ENCODE results near the gene PLIN5. TPM values are rescaled to one million over a fixed set of nuclear protein-coding genes. Genes with fewer than 3 reads are reported as not detected.

PLIN5 gene
- total RNA-seq, 1 experiment from 2014 or later, result 8.1 TPM

GRCh38 chr19:4498694-4499093 is 36.3 kb downstream of the PLIN5 start:
- Histone ChIP-seq H3K27ac (ENCODE audit: low read depth, low read length) (no peak overlapping the region), H3K9ac (ENCODE audit: low read length) (no peak overlapping the region), H3K4me1 (ENCODE audit: control insufficient read depth in 1 of 2, insufficient read depth in 2 of 2, low read length in 2 of 2) (peaks cover 0 to 3% of the 10 kb centered on the region in 2 experiments; a peak in 2 of 4 replicates), H3K4me2 (ENCODE audit: low read length) (no peak overlapping the region), H3K79me2 (ENCODE audit: insufficient read depth, low read length) (no peaks in the 10 kb centered on the region), H3K4me3 (replicated peaks in 1 of 2; ENCODE audit: low read depth in 1 of 2, low read length in 2 of 2) (no peak overlapping the region), H3K9me2 (ENCODE audit: insufficient read depth) (no peaks in the 10 kb centered on the region), H4K20me1 (ENCODE audit: insufficient read depth) (no peaks in the 10 kb centered on the region), H2AFZ (ENCODE audit: low read depth, low read length, poor library complexity, severe bottlenecking) (no peak overlapping the region), H3K9me3 (ENCODE audit: control insufficient read depth in 1 of 2, insufficient read depth in 1 of 2, low read depth in 1 of 2, low read length in 2 of 2) (no peaks in the 10 kb centered on the region), H3K36me3 (ENCODE audit: control insufficient read depth in 1 of 2, insufficient read depth in 2 of 2, low read length in 2 of 2) (peaks cover 0 to 15% of the 10 kb centered on the region in 2 experiments; a peak in 2 of 4 replicates), H3K27me3 (ENCODE audit: insufficient read depth, low read length) (no peaks in the 10 kb centered on the region)
- intact Hi-C loops (cut with micrococcal nuclease), result no loop called here
- ChIA-PET RAD21 (ENCODE audit: low non-redundant PET in 1 of 2, low total read pairs in 2 of 2, uncharacterized antibody in 2 of 2, unreplicated experiment in 2 of 2) (no interaction called here), CTCF (no interaction called here), POLR2A (no interaction called here)
- DNase-seq (ENCODE audit: low read depth, low spot score) (no peak), ATAC-seq (no peak)
- no TSS peak for BruUV-seq (replicated peaks)
- TF ChIP-seq POLR2AphosphoS5 (IDR thresholded peaks at IDR 0.05; ENCODE audit: low read depth, low read length) (no peak), POLR2A (IDR thresholded peaks at IDR 0.05; ENCODE audit: borderline replicate concordance, extremely low read depth, insufficient read depth, insufficient read length) (no peak), CBX3 (IDR thresholded peaks at IDR 0.05; ENCODE audit: low read depth) (no peak)

GRCh38 chr19:4497770-4498389 is 37.1 kb downstream of the PLIN5 start:
- no TSS peak for BruUV-seq (replicated peaks)
- Histone ChIP-seq H3K4me1 (ENCODE audit: control insufficient read depth in 1 of 2, insufficient read depth in 2 of 2, low read length in 2 of 2) (peaks cover 0 to 3% of the 10 kb centered on the region in 2 experiments; a peak in 2 of 4 replicates), H3K79me2 (ENCODE audit: insufficient read depth, low read length) (no peaks in the 10 kb centered on the region), H3K4me2 (ENCODE audit: low read length) (no peak overlapping the region), H4K20me1 (ENCODE audit: insufficient read depth) (no peaks in the 10 kb centered on the region), H2AFZ (ENCODE audit: low read depth, low read length, poor library complexity, severe bottlenecking) (no peak overlapping the region), H3K36me3 (ENCODE audit: control insufficient read depth in 1 of 2, insufficient read depth in 2 of 2, low read length in 2 of 2) (peaks cover 0 to 20% of the 10 kb centered on the region in 2 experiments; a peak in 2 of 4 replicates), H3K9ac (ENCODE audit: low read length) (no peak overlapping the region), H3K27ac (ENCODE audit: low read depth, low read length) (no peak overlapping the region), H3K27me3 (ENCODE audit: insufficient read depth, low read length) (no peaks in the 10 kb centered on the region), H3K4me3 (replicated peaks in 1 of 2; ENCODE audit: low read depth in 1 of 2, low read length in 2 of 2) (no peak overlapping the region), H3K9me2 (ENCODE audit: insufficient read depth) (no peaks in the 10 kb centered on the region), H3K9me3 (ENCODE audit: control insufficient read depth in 1 of 2, insufficient read depth in 1 of 2, low read depth in 1 of 2, low read length in 2 of 2) (no peaks in the 10 kb centered on the region)
- RAD21 ChIA-PET (ENCODE audit: low non-redundant PET in 1 of 2, low total read pairs in 2 of 2, uncharacterized antibody in 2 of 2, unreplicated experiment in 2 of 2), result no interaction called here
- intact Hi-C loops (cut with micrococcal nuclease), result no loop called here
- DNase-seq (ENCODE audit: low read depth, low spot score) (no peak), ATAC-seq (no peak)
- POLR2A ChIA-PET, result no interaction called here
- CTCF ChIA-PET, result no interaction called here
- TF ChIP-seq MAX (IDR thresholded peaks at IDR 0.05) (no peak), ZFX (IDR thresholded peaks at IDR 0.05) (no peak), SRF (IDR thresholded peaks at IDR 0.05; ENCODE audit: low read depth) (no peak), CBX3 (IDR thresholded peaks at IDR 0.05; ENCODE audit: low read depth) (no peak), SP1 (IDR thresholded peaks at IDR 0.05; ENCODE audit: low read depth) (no peak), ELF1 (IDR thresholded peaks at IDR 0.05; ENCODE audit: borderline replicate concordance, low read depth) (no peak), FOSL1 (IDR thresholded peaks at IDR 0.05; ENCODE audit: low read depth) (no peak), ZBTB33 (IDR thresholded peaks at IDR 0.05; ENCODE audit: extremely low read depth, insufficient replicate concordance, low read length) (no peak), JUND (IDR thresholded peaks at IDR 0.05) (no peak), RAD21 (IDR thresholded peaks at IDR 0.05; ENCODE audit: low read depth) (no peak), POLR2A (IDR thresholded peaks at IDR 0.05; ENCODE audit: borderline replicate concordance, extremely low read depth, insufficient read depth, insufficient read length) (no peak), TCF7L2 (IDR thresholded peaks at IDR 0.05; ENCODE audit: borderline replicate concordance, extremely low read depth, insufficient read depth, insufficient read length) (no peak), EZH2 (IDR thresholded peaks at IDR 0.05) (no peak), SIN3A (IDR thresholded peaks at IDR 0.05; ENCODE audit: low read depth) (no peak), CEBPB (IDR thresholded peaks at IDR 0.05; ENCODE audit: low read depth) (no peak)

All from HCT116 (cell line).